HG02642 (cell line): ENCODE results near the gene RPGRIP1L.

Experiments used
- ATAC-seq: cut with Tn5 transposase; IDR thresholded peaks from one replicate; pipeline ENCODE4 v1.9.1; 2021; ENCODE audit warnings: mild to moderate bottlenecking; ENCODE audit not compliant: unreplicated experiment, poor library complexity

RPGRIP1L gene

DNA sequence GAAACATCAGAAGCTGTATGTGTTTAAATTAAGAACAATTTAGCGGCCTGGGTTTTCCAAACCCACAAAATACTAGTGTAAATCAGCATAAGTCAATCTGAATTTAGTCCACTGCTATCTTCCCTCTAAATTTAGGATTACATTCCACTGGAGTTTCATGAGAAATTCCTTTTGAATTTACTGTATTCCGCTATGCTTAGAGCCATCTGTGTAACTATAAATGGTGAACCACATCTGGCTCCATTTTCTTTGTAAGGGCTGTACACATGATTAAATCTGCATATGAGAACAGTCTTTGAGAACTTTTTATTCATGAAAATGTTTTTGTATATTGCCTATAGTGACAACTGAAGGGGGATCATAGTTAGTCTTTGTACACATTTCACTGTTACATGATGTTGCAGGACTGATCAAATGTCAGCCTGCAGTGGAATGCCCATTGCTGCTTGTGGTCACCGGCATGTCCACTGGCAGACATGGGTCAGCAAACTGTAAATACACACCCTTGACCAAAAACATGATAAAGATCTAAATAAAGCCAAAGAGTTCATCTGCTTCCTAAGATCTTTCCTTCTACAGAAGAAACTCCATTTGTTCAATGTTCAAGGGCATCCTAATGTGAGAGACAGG lies 36.8 kb downstream of the RPGRIP1L start:
- no peak for ATAC-seq

DNA sequence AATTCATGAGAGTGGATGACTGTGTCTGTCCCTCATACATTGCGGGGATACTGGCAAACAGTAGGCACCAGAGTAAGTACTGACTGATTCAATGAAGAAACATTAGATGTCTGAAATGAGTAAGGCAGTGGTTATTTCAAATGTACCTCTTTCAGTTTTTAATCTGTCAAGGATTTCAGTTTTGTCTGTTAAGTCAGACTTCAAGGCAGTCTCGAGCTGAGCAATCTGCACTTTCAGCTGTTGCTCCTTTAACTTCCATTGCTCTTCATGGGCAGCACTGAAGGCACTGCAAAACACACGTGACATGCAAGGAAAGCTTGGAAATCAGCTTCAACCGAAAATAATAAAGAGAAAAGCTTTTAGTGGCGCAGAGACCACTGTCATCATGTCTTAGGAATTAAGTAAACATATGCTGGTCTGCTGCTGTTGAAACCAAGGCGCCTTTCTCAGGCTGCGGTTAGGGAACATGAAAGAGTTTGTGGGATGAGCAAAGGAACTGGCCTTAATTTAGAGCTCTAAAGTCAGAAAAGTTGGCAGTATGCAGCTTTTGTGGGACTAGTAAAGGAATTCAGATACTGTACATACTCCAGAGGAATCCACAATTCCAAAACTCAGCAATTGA lies 38.8 kb downstream of the RPGRIP1L start:
- no peak for ATAC-seq

DNA sequence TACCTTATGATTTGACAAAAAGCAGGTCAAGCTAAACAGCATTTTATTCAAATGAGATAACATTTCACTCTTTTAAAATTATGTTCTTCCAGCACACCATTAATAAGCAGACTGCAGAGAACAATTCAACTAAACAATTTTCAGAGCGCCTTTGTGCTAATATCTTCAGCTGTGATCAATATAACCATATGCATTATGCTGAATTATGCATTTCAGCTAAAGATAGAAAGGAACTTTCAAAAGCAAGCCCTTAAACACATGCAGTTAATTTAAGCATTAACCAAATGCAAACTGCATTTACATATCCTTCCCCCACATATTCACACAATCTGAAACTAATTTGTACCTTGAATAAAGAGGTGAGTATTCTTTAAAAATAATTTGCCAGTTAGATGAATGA lies 41.6 kb downstream of the RPGRIP1L start:
- no peak for ATAC-seq

DNA sequence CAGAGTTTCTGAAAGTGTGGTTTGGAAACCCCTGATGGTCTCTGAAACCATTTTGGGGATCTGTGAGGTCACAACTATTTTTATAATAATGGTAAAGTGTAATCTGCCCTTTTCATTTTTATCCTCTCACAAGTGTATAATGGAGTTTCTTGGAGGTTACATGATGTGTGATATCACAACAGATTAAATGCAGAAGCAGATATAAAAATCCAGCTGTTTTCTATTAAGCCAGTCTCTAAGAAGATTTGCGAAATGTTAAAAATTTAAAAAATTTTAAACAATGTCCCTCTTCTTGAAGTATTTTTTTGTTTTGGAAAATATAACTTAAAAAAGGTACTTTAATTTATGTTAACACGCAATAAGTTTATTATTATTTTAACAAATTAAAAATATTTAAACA lies 48.7 kb downstream of the RPGRIP1L start:
- no peak for ATAC-seq

DNA sequence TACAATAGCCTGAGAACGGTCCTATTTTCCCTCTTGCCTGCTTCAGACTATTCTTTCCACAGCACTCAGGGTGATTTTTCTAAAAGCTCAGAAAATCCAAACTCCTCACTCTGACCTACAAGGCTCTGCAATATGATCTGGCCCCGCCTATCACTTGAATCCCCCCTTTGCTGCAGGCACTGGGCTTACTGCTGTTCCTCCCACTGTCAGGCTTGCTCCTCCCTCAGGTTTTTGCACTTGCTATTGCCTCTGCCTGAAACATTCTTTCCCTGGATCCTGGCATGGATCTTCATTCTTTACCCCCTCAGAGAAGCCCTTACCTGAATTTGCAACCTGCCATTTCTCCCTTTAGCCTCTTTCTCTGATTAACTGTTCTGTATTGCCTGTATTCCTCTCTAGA lies 52.3 kb downstream of the RPGRIP1L start:
- ATAC-seq = no peak

DNA sequence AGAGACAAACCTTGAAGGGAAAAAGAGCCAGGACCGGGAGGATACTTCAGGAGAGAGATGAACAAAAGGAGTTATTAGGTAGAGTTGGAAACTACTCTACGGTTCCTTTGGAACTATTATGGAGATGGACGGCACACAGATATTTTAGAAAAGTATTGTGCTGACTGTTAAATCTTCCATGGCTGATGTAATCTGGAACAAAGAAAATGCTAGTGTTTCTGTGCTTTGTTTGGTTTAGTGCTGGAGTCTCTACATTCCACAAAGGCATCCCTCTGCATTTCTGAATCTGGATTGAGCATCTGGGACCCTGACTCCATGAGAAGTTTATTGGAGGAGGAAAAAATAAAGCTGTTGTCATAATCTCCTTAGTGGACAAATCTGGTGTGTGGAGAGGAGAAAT lies 57.2 kb downstream of the RPGRIP1L start:
- no peak for ATAC-seq

DNA sequence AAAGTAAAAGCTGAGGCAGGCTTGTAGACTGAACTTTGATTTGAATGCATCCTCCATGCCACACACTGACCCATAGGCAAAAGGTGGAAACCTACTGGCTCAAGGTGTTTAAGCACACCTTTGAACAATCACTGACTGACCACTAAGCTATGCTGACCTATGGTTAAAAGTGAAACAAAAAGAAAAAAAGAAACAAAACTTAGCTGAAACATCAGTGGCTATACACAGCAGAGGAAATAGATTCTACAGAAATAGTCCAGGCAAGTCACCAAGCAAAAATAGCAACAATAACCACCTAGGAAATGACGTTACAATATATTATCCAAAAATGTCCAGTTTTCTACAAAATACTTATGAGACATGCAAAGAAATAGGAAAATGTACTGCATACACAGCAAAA lies 60.2 kb downstream of the RPGRIP1L start:
- ATAC-seq = no peak

DNA sequence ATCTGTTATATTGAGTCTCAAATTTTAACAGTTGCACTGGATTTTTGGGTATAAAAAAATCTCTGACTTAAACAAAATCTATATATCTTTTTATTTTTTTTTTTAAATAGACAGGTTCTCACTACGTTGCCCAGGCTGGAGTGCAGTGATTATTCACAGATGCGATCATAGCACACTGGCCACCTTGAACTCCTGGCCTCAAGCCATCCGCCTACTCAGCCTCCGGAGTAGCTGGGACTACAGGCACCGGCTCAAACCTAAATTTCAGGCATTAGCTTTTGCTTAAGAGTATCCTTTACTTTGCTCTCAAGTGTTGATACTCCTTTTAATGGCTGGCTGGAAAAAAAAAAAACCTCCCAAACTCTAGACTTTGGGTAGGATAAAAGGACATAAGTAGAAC lies 61.6 kb downstream of the RPGRIP1L start:
- ATAC-seq = no peak

DNA sequence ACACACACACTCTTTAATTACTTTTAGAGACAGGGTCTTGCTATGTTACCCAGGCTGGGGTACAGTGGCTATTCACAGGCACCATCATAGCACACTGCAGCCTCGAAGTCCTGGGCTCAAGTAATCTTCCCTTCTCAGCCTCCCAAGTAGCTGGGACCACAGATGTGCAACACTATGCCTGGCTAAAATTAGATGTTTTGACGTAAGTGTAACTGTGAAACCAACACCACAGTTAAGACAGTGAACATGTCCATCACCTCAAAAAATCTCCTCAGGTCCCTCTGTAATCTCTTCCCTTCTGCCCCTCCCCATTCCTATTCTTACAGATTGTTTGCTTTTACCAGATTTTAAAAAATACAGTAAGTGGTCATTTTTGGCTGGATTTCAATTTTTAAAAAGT lies 66.7 kb downstream of the RPGRIP1L start:
- ATAC-seq = no peak

DNA sequence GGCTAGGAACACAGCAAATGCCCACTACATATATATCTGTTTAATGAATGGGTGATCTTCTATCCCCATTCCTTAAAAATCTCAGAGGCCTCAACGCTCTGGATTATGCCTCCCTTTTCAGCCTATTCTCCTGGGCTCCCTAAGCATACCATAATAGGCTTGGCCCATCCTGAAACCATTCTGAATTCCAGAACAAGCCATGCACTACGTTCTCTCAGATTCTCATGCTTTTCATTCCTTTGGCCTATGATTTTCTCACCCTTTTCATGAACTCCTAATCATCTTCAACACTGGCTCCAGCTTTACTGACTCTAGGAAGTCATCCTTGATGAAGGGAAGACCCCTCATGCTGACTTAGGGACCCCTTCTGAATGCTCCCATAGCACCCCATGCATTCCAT lies 71.1 kb downstream of the RPGRIP1L start:
- ATAC-seq = no peak

DNA sequence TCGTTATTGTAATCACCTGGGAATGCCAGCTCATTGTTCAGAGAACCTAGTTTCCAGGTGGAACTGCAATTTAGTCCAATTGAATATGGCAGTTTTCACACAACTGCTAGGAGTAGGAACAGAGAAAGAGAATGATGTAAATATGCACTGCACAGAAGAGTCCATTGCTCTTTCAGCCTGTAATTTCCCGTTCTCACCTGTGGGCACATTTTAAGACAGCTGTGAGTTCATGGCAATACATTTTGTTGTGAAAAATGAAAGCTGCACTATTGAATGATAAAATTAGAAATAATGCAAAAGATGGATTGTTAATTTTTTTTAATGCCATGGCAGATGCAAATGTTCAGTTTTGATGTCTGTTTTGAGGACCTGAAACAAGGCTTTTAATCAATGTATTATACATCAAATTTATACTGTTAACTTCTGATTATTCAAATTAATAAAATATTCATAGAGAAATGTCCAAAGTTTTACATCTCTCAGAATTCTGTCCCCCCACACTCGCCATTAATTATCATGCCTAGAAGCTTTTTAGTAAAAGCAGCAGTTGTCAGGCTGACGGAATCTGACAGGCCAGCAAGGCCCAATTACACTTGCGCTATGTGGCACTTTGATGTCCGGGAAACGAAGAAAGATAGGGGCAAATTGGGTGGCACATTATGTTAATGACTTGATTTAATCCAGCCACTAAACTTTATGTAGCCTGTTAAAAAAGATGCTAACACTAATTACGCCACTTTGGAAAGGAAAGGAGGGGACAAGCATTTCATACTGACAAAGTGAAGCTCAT lies 72.2 kb downstream of the RPGRIP1L start:
- no peak for ATAC-seq

DNA sequence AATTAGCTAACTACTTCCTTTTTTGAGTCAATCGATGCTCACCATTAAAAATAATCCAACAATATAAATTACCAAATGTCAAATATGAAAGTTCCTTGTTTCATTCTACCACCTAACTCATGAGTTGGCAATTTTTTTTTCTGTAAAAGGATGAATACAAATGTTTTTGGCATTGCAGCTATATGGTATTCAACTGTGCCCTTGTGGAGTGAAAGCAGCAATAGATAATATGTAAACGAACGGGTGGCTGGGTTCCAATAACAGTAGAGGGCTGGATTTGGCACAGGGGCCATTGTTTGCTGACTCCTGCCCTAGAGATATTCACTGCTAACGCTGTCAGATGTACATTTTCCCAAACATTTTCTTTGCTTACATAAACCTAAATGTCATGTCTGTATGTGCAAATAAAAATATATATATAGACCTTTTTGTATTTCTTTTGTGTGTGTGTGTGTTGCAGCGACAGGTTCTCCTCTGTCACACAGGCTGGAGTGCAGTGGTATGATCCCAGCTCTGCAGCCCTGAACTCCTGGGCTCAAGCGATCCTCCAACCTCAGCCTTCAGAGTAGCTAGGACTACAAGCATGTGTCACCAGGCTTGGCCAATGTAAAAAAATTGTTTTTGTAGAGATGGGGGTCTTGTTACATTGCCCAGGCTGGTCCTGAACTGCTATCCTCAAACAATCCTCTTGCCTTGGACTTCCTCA lies 73.9 kb downstream of the RPGRIP1L start:
- ATAC-seq = no peak

DNA sequence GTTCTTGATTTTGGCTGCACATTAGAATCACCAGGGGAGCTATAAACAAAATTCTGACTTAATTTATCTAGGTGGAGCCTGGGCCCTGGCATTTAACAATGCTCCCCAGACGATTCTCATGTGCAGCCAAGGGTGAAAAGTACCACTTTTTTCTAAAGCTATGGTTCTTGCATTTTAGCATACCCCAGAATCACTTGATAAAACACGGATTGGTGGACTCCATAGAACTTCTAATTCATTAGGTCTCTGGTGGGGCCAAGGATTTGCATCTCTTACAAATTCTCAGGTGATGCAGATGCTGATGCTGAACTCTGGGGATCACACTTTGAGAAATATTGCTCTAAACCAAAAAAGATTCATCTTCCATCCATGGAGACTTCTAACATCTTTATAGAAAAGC lies 74.5 kb downstream of the RPGRIP1L start:
- ATAC-seq = no peak

DNA sequence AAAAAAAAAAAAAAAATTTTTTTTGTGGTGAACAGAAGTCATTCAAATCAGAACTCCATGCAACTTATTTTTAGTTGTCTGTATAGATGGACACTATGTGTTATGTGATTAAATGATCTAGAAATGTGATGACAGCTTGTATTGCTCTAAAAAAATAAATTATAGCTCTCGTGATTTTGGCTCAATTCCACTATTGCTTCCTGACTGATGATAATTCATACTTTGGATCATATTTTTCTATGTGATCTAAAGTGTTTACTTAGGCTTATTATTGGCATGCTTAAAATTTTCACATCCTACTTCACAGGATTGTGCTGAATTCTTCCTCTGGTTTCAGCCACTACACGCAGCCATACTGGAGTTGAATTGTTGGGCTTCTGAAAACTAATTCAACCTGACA lies 76.8 kb downstream of the RPGRIP1L start:
- no peak for ATAC-seq

DNA sequence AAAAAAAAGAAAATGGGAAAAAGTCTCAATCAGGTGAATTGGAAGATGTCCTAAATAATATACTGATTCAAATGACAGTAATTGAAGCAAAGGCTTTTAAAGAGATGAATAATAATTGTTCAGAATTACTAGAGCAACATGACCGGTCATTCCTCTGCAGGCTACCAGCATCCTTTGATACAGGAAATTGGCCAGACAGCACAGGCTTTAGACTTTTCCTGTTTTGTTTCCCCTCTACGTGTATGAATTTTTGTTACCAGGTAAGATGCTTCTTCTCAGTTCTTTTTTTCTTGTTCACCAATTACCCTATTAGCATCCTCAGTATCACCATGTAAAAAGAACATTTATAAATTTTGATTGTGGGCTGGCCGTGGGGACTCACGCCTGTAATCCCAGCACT lies 77.5 kb downstream of the RPGRIP1L start:
- ATAC-seq = no peak

DNA sequence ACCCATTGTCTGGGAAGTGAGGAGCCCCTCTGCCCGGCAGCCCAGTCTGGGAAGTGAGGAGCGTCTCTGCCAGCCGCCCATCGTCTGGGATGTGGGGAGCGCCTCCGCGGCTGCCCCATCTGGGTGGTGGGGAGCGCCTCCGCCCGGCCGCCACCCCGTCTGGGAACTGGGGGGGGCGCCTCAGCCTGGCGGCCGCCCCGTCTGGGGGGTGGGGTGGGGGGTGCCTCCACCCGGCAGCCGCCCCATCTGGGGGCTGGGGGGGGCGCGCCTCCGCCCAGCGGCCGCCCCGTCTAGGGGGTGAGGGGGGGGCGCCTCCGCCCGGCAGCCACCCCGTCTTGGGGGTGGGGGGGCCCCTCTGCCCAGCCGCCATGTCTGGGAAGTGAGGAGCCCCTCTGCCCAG lies 78.4 kb downstream of the RPGRIP1L start:
- no peak for ATAC-seq

DNA sequence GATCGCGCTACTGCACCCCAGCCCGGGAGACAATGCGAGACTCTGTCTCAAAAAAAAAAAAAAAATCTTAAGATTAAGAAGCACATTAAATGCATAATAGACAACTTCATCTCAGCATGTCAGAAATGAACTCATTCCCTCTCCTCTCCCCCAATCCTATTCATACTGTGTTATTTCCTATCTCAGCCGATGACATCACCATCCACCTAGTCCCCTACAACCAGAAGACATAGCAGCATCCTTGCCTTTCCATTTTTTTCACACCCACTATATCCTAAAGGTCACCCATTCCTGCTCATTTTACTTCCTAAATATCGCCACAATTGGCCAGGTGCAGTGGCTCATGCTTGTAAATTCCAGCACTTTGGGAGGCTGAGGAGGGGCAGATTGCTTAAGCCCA lies 81.3 kb downstream of the RPGRIP1L start:
- no peak for ATAC-seq

DNA sequence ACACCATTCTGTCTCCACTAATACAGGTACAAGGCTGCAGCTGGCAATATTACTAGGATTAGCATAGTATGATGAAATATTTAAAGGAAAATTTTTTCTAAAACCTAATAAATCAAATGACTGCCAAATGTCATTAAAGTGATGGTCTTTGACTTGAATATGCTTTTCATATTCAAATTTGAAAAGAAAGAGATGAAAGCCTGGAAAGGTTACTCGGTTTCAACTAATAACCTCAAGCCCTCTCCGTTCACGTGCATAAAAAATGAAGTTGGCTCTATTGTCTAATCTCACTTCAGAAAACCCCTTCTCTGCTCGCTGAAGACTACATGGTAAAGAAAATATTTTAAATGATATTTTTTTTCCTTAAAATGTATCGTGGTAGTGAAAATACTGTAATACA lies 83.2 kb downstream of the RPGRIP1L start:
- ATAC-seq = no peak

DNA sequence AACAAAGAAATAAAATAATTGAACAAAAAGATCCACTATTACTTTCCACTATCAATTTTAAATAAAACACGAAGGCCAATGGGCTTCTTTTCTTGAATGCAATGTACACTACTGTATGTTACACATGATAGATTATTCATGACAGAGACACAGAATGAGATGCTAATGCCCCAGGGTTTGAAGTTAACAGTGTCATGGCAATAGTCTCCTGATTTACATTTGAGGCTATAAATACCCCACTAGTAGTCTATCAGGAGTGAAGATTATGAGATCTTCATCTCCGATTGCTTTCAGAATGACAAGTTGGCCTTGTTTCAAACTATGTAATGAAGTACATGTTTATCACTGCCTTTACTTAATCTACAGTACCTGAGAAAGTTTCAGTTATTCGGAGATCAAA lies 84.4 kb downstream of the RPGRIP1L start:
- no peak for ATAC-seq

DNA sequence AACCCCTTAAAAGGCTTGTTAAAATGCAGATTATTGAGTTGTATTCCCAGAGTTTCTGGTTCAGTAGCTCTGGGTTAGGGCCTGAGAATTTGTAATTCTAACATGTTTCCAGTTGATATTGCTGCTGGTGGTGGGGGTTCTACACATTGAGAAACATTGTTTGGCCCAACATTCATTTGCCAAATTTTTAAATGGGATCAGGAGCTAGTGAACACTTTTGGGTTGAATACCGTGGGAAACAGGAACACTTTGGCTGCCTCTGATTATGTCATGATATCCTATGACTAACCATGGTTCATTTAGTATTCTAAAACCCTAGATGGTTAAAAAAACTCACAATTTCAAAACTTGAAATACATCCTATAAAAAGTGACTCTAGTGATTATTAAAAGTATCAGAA lies 89.3 kb downstream of the RPGRIP1L start:
- no peak for ATAC-seq

DNA sequence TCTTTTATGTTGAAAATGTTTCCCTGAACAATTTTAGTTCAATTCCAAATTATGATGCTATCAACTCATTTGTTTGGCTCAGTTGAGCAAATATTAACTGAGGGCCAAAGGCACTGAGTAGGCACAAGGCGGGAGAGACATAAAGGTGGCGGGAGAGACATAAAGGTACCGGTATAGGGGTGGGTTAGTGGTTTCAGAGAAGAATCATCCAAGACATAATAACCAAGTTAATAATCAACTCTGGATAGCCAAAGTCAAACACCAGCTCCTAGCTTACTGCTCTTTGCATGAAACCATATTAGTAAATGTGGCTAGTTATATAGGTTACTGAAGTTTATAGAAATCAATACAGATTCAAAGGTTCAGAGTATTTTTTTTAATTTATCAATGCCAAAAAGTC lies 91.7 kb downstream of the RPGRIP1L start:
- no peak for ATAC-seq
